C4-2B (cell line): ENCODE data around the gene ARRDC1.
A peak's percentile ranks its signal among the peaks of the same experiment; 100 is the strongest.

Experiments
- H3K27ac ChIP-seq: fragments of 450-650 bp; 2 replicates; pipeline ENCODE4 v1.5.1; 2017
- CTCF ChIP-seq: fragments of 450-650 bp; conservative IDR thresholded peaks from 2 replicates; pipeline ENCODE4 v1.5.1; 2017; ENCODE audit warnings: mild to moderate bottlenecking
- ZFX ChIP-seq: fragments of 450-650 bp; IDR thresholded peaks from 2 replicates; pipeline ENCODE4 v1.6.1; 2017

Gene ARRDC1

GRCh38 chr9:137610944-137611343 lies 5.5 kb downstream of the ARRDC1 start:
- no peak for TF ChIP-seq CTCF
- no peak for TF ChIP-seq ZFX
- H3K27ac ChIP-seq: peak overlapping the region; percentile 97

- TF ChIP-seq ZFX (peak; percentile 51; the same call in 1 of the 2 replicates), CTCF (no peak; the same call in 1 of the 2 replicates)
- H3K27ac ChIP-seq: peak overlapping the region; percentile 97
Observed at GRCh38 chr9:137611623-137612609, 6.4 kb downstream of the ARRDC1 start.

- H3K27ac ChIP-seq: peak overlapping the region; percentile 97
Observed at GRCh38 chr9:137612741-137613142, 7.3 kb downstream of the ARRDC1 start.

GRCh38 chr9:137613259-137613658 lies 7.8 kb downstream of the ARRDC1 start:
- TF ChIP-seq ZFX: no peak
- no peak for TF ChIP-seq CTCF
- peak overlapping the region; percentile 97 for H3K27ac ChIP-seq

More at GRCh38 chr9:137612741-137613142, 7.3 kb downstream of the ARRDC1 start:
- TF ChIP-seq ZFX (no peak), CTCF (no peak)

GRCh38 chr9:137613738-137614523 lies 8.4 kb downstream of the ARRDC1 start:
- H3K27ac ChIP-seq: peak overlapping the region; percentile 97
- no peak for TF ChIP-seq ZFX
- no peak for TF ChIP-seq CTCF

GRCh38 chr9:137614631-137615386 lies 9.3 kb downstream of the ARRDC1 start:
- peak overlapping the region; percentile 97 for H3K27ac ChIP-seq
- TF ChIP-seq ZFX: no peak
- TF ChIP-seq CTCF: no peak; the same call in 1 of the 2 replicates
